HepG2 (cell line): Measurements from ENCODE around the gene EFEMP2. TPM values are rescaled to one million over a fixed set of nuclear protein-coding genes. Genes with fewer than 3 reads are reported as not detected.

ENCODE experiments used
- AHR ChIP-seq: IDR thresholded peaks from 2 replicates; pipeline ENCODE4 v1.6.1; 2018; ENCODE audit warnings: missing genetic modification reagents, missing compliant biosample characterization
- CEBPZ ChIP-seq: IDR thresholded peaks from 2 replicates; pipeline ENCODE4 v1.6.1; 2012; ENCODE audit warnings: low read length, improper control_type of control experiment
- RNF2 ChIP-seq: fragments of 450-650 bp; conservative IDR thresholded peaks from 2 replicates; pipeline ENCODE4 v1.6.1; 2016; ENCODE audit warnings: low read depth
- RNF219 ChIP-seq: sonication (generic); formaldehyde crosslinking; IDR thresholded peaks from 2 replicates; pipeline ENCODE4 v1.5.0; 2020; ENCODE audit warnings: mild to moderate bottlenecking, missing genetic modification reagents
- TFDP2 ChIP-seq: sonication (generic); formaldehyde crosslinking; IDR thresholded peaks from 2 replicates; pipeline ENCODE4 v1.4.0; 2020; ENCODE audit warnings: missing genetic modification reagents
- TIGD3 ChIP-seq: sonication (generic); formaldehyde crosslinking; IDR thresholded peaks from 2 replicates; pipeline ENCODE4 v1.5.1; 2020; ENCODE audit warnings: mild to moderate bottlenecking, missing genetic modification reagents, borderline replicate concordance
- ZBTB26 ChIP-seq: IDR thresholded peaks from 2 replicates; pipeline ENCODE4 v1.6.1; 2016; ENCODE audit warnings: missing compliant biosample characterization, missing genetic modification reagents, borderline replicate concordance
- ZNF10 ChIP-seq: sonication (generic); formaldehyde crosslinking; IDR thresholded peaks from 2 replicates; pipeline ENCODE4 v1.4.0; 2020; ENCODE audit warnings: mild to moderate bottlenecking, low read depth, missing genetic modification reagents, borderline replicate concordance
- ZNF143 ChIP-seq: sonication (generic); formaldehyde crosslinking; IDR thresholded peaks from 2 replicates; pipeline ENCODE4 v1.4.0; 2020; ENCODE audit warnings: missing genetic modification reagents
- ZNF335 ChIP-seq: sonication (generic); formaldehyde crosslinking; IDR thresholded peaks from 2 replicates; pipeline ENCODE4 v1.4.0; 2020; ENCODE audit warnings: missing genetic modification reagents
- ZNF552 ChIP-seq: sonication (generic); formaldehyde crosslinking; IDR thresholded peaks from 2 replicates; pipeline ENCODE4 v1.9.0; 2022; ENCODE audit warnings: missing genetic modification reagents, mild to moderate bottlenecking, borderline replicate concordance
- ZNF558 ChIP-seq: sonication (generic); formaldehyde crosslinking; IDR thresholded peaks from 2 replicates; pipeline ENCODE4 v1.9.0; 2022; ENCODE audit warnings: mild to moderate bottlenecking, missing genetic modification reagents, borderline replicate concordance
- ZNF609 ChIP-seq: sonication (generic); formaldehyde crosslinking; IDR thresholded peaks from 2 replicates; pipeline ENCODE4 v1.4.0; 2020; ENCODE audit warnings: mild to moderate bottlenecking, missing genetic modification reagents, borderline replicate concordance
- polyA plus RNA-seq, 8 experiments: library from polyadenylated mRNA; depleted of rRNA in 3 of 8; stranded (reverse) in 7 of 8; unstranded in 1 of 8; fragments of >200 nt; fragmentation: Illumina TruSeq in 4 of 8; extraction: Trizol in 4 of 8; gene quantifications; 2 replicates each; pipeline versions ENCODE4 v1.2.1 to v1.2.3, GENCODE V29; 2011 to 2016; ENCODE audit warnings: low read depth in 4 of 8, missing spikeins in 1 of 8, mixed read lengths in 1 of 8; ENCODE audit not compliant: insufficient read depth in 1 of 8
- total RNA-seq, 5 experiments: library from RNA; depleted of rRNA; stranded (reverse); fragments of >200 nt; fragmentation: Illumina TruSeq; extraction: Trizol; gene quantifications; 2 replicates each; pipeline ENCODE4 v1.2.3, GENCODE V29; 2016; ENCODE audit warnings: low read depth in 1 of 5

Gene EFEMP2
- total and polyA plus RNA-seq, 2 of the 13 experiments (the other 11 are each of a cell fraction or from before 2014, with no cell fraction given) = 7.4 to 29.7 TPM

- TF ChIP-seq ZNF609 (peak; percentile 41; the same call in 1 of the 2 replicates), ZNF558 (CRISPR knock-in tag) (no peak), CEBPZ (no peak), ZNF10 (CRISPR knock-in tag) (no peak), AHR (CRISPR knock-in tag) (no peak; the same call in 1 of the 2 replicates), ZNF552 (CRISPR knock-in tag) (no peak; the same call in 1 of the 2 replicates), RNF2 (no peak), ZNF335 (no peak; the same call in 1 of the 2 replicates), RNF219 (no peak), ZNF143 (CRISPR knock-in tag) (peak; percentile 96), TIGD3 (CRISPR knock-in tag) (no peak), ZBTB26 (CRISPR knock-in tag) (no peak), TFDP2 (CRISPR knock-in tag) (peak; percentile 95)
Measured at GRCh38 chr11:65857853-65858680, 14.5 kb downstream of the EFEMP2 start, which contains the start of gene CFL1 (continued).
